Lower leg skin (tissue), 4 donors: ENCODE measurements around the gene C12orf43. TPM values are rescaled to one million over a fixed set of nuclear protein-coding genes. Genes with fewer than 3 reads are reported as not detected.

ENCODE experiments used
- DNase-seq, 2 donors: peaks; one replicate each; pipeline ENCODE4 v3.0.0-alpha.2; 2019; ENCODE audit warnings: low spot score in 2 of 2
- H3K4me3 ChIP-seq: fragments of 200-600 bp; sonication (generic); 2 replicates; pipeline ENCODE4 v1.5.1; 2017; ENCODE audit warnings: mild to moderate bottlenecking, low read depth; ENCODE audit not compliant: poor library complexity, severe bottlenecking
- CTCF ChIP-seq, 3 donors: fragments of 450-650 bp; IDR thresholded peaks; one replicate each; pipeline ENCODE4 v1.5.1; 2016; ENCODE audit warnings: antibody characterized with exemption in 3 of 3, mild to moderate bottlenecking in 3 of 3, moderate library complexity in 2 of 3
- POLR2A ChIP-seq, 2 donors: fragments of 450-650 bp; IDR thresholded peaks; one replicate each; pipeline ENCODE4 v1.6.1; 2016 to 2017; ENCODE audit warnings: antibody characterized with exemption in 2 of 2, mild to moderate bottlenecking in 1 of 2, moderate library complexity in 1 of 2
- WGBS, 2 donors: methylation state at CpG; one replicate each; pipeline ENCODE4 v1.1.5; 2018; 5-methylcytosine and 5-hydroxymethylcytosine counted together
- intact Hi-C: fragments of 100-400 bp; cut with DNase I; formaldehyde crosslinking; loops from one replicate; pipeline ENCODE4 v1.15.0; 2023; ENCODE audit warnings: low total_unique reads
- total RNA-seq, 4 donors: library from RNA; depleted of rRNA; stranded (reverse); fragments of >200 nt; gene quantifications; one replicate each; pipeline ENCODE4 v1.1.0, GENCODE V29; 2016

C12orf43 gene
- total RNA-seq, 4 donors from 2014 or later: 4.3 to 8.9 (median 6.1) TPM

- TF ChIP-seq POLR2A (IDR thresholded peaks at IDR 0.05) (no peak), CTCF (IDR thresholded peaks at IDR 0.05) (no peak)
- intact Hi-C loops: no loop called here
- 46% methylated on average over 16 of the region's 16 CpGs for WGBS, 2 donors
- DNase-seq: peak in 1 of 2 donors; percentile 82
- H3K4me3 ChIP-seq: no peak overlapping the region
These were observed 44.1 kb upstream of the C12orf43 start for GRCh38 chr12:121060149-121061001.

GRCh38 chr12:121059031-121059898 lies 43.0 kb upstream of the C12orf43 start:
- DNase-seq: peak in 1 of 2 donors; percentile 75
- intact Hi-C loops: no loop called here
- 73 to 80% methylated on average over 10 of the region's 10 CpGs for WGBS, 2 donors
- no peak overlapping the region for H3K4me3 ChIP-seq
- TF ChIP-seq POLR2A (IDR thresholded peaks at IDR 0.05) (no peak), CTCF (IDR thresholded peaks at IDR 0.05) (no peak)

GRCh38 chr12:121057794-121058193 lies 41.5 kb upstream of the C12orf43 start:
- intact Hi-C loops: no loop called here
- 54 to 59% methylated on average over 9 of the region's 9 CpGs for WGBS, 2 donors
- TF ChIP-seq POLR2A (IDR thresholded peaks at IDR 0.05) (no peak), CTCF (IDR thresholded peaks at IDR 0.05) (no peak)
- peak in 1 of 2 donors; percentile 50 for DNase-seq
- no peak overlapping the region for H3K4me3 ChIP-seq

GRCh38 chr12:121053706-121054105 lies 37.4 kb upstream of the C12orf43 start:
- TF ChIP-seq CTCF (IDR thresholded peaks at IDR 0.05): no peak
- no peak for TF ChIP-seq POLR2A (IDR thresholded peaks at IDR 0.05)
- intact Hi-C loops: no loop called here
- WGBS, 2 donors: 91 to 96% methylated on average over 11 of the region's 11 CpGs
- no peak overlapping the region for H3K4me3 ChIP-seq
- peak in 1 of 2 donors; percentile 43 for DNase-seq

- intact Hi-C loops: no loop called here
- H3K4me3 ChIP-seq: no peak overlapping the region
- DNase-seq: peak in 1 of 2 donors; percentile 31
- no peak for TF ChIP-seq CTCF (IDR thresholded peaks at IDR 0.05)
- no peak for TF ChIP-seq POLR2A (IDR thresholded peaks at IDR 0.05)
- 54 to 58% methylated on average over 2 of the region's 2 CpGs for WGBS, 2 donors
These were observed 34.4 kb upstream of the C12orf43 start for GRCh38 chr12:121050725-121051124.
